PC-9 (cell line): ENCODE measurements around the gene TCP11L2.

ENCODE experiments used
- EZH2 ChIP-seq: fragments of 200-600 bp; sonication (generic); IDR thresholded peaks from 2 replicates; pipeline ENCODE4 v1.8.0; 2017; ENCODE audit warnings: antibody characterized with exemption, low read depth
- TF ChIP-seq, protein P1 (sequence below): fragments of 200-600 bp; sonication (generic); conservative IDR thresholded peaks from 2 replicates; pipeline ENCODE4 v1.6.1; 2017; ENCODE audit warnings: mixed run types, antibody characterized with exemption, mild to moderate bottlenecking, moderate library complexity

DNA sequence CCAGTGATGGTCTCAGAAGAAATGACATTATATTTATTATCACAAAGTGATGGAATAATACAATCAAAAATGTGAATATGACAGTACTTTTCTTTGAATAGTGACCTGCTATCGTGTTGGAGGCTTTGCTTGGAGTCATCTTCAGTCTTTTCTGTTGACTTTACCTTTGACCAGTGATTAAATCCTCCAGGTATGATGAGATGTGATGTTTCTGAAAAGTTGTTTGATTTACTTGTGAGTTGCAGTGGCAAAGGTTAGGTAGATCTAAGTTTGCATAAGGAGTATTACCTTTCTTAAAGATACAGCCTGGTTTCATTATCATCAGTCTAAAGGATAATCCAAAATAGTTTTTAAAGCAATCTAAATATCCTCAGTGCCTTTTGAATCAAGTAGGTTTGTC is 4.6 kb downstream of the TCP11L2 start:
- TF ChIP-seq, protein P1, sequence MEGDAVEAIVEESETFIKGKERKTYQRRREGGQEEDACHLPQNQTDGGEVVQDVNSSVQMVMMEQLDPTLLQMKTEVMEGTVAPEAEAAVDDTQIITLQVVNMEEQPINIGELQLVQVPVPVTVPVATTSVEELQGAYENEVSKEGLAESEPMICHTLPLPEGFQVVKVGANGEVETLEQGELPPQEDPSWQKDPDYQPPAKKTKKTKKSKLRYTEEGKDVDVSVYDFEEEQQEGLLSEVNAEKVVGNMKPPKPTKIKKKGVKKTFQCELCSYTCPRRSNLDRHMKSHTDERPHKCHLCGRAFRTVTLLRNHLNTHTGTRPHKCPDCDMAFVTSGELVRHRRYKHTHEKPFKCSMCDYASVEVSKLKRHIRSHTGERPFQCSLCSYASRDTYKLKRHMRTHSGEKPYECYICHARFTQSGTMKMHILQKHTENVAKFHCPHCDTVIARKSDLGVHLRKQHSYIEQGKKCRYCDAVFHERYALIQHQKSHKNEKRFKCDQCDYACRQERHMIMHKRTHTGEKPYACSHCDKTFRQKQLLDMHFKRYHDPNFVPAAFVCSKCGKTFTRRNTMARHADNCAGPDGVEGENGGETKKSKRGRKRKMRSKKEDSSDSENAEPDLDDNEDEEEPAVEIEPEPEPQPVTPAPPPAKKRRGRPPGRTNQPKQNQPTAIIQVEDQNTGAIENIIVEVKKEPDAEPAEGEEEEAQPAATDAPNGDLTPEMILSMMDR: no peak
- TF ChIP-seq EZH2: no peak
